A549 (cell line): ENCODE data around the gene CNOT3. TPM values are rescaled to one million over a fixed set of nuclear protein-coding genes. Genes with fewer than 3 reads are reported as not detected.

Experiments
- ATAC-seq, 2 experiments: fragments of 200-7000 bp in 1 of 2; fragments of >200 bp in 1 of 2; cut with Nextera tagmentation in 1 of 2; cut with Tn5 transposase in 1 of 2; 3 replicates each; pipeline versions ENCODE4 v1.8.0 to v1.9.1; 2018 to 2020; ENCODE audit warnings: mild to moderate bottlenecking in 1 of 2, moderate library complexity in 1 of 2
- CTCF ChIA-PET: fragments of 300-600 bp; sonication (Branson Sonifier 250); formaldehyde crosslinking; extraction: SDS; loops from one replicate; lab custom pipeline; 2021; ENCODE audit warnings: antibody characterized with exemption, inconsistent platforms; lab: Yijun Ruan, JAX
- POLR2A ChIA-PET: fragments of 350-600 bp; formaldehyde crosslinking; extraction: SDS; loops from one replicate; lab custom pipeline; 2021; ENCODE audit warnings: antibody characterized with exemption, inconsistent platforms; lab: Yijun Ruan, JAX
- DNase-seq, 2 experiments: peaks; one replicate each; pipeline versions ENCODE4 v3.0.0 to v3.0.0-alpha.2; 2011 to 2016; ENCODE audit warnings: low read depth in 1 of 2, low spot score in 1 of 2
- FAIRE-seq: peaks from 2 replicates; lab custom pipeline; 2011; peaks lifted over from hg19 to GRCh38; lab: Jason Lieb, UNC
- H3K27ac ChIP-seq, 2 experiments: fragments of >200 bp; sonication (Bioruptor Twin); formaldehyde crosslinking; 3 replicates each; pipeline ENCODE4 v1.5.1; 2016 to 2017
- H3K4me1 ChIP-seq: fragments of >200 bp; sonication (Bioruptor Twin); formaldehyde crosslinking; 3 replicates; pipeline ENCODE4 v1.6.1; 2016
- H3K4me2 ChIP-seq: fragments of >200 bp; sonication (Bioruptor Twin); formaldehyde crosslinking; 3 replicates; pipeline ENCODE4 v1.6.1; 2016
- H3K4me3 ChIP-seq: fragments of >200 bp; sonication (Bioruptor Twin); formaldehyde crosslinking; 3 replicates; pipeline ENCODE4 v1.5.1; 2016
- H3K9me3 ChIP-seq: fragments of >200 bp; sonication (Bioruptor Twin); formaldehyde crosslinking; 3 replicates; pipeline ENCODE4 v1.6.1; 2016
- CBX2 ChIP-seq: fragments of 200-600 bp; sonication (generic); IDR thresholded peaks from 2 replicates; pipeline ENCODE4 v1.6.1; 2016; ENCODE audit warnings: low read depth, mild to moderate bottlenecking, borderline replicate concordance
- CTCF ChIP-seq: fragments of >200 bp; sonication (Bioruptor Twin); formaldehyde crosslinking; IDR thresholded peaks from 3 replicates; pipeline ENCODE4 v1.5.1; 2016
- ESRRA ChIP-seq: fragments of 150-350 bp; IDR thresholded peaks from 2 replicates; pipeline ENCODE4 v1.6.1; 2014; ENCODE audit warnings: mild to moderate bottlenecking, low read length, borderline replicate concordance
- FOSB ChIP-seq: fragments of 250-450 bp; sonication (Bioruptor Pico); IDR thresholded peaks from 2 replicates; pipeline ENCODE4 v1.5.0; 2020; ENCODE audit warnings: mild to moderate bottlenecking, moderate library complexity
- GATA3 ChIP-seq: IDR thresholded peaks from 2 replicates; pipeline ENCODE4 v1.6.1; 2012; ENCODE audit warnings: borderline replicate concordance
- HES2 ChIP-seq: fragments of >200 bp; sonication (Bioruptor Twin); formaldehyde crosslinking; IDR thresholded peaks from 2 replicates; pipeline ENCODE4 v1.6.1; 2016
- HOXA7 ChIP-seq: fragments of 250-450 bp; sonication (Bioruptor Pico); IDR thresholded peaks from 2 replicates; pipeline ENCODE4 v1.5.0; 2020; ENCODE audit warnings: mild to moderate bottlenecking, moderate library complexity
- HOXB13 ChIP-seq: fragments of 250-450 bp; sonication (Bioruptor Pico); IDR thresholded peaks from 2 replicates; pipeline ENCODE4 v1.5.0; 2020; ENCODE audit warnings: low read depth, mild to moderate bottlenecking, moderate library complexity
- HOXB5 ChIP-seq: fragments of 250-450 bp; sonication (Bioruptor Pico); IDR thresholded peaks from 2 replicates; pipeline ENCODE4 v1.5.0; 2020; ENCODE audit warnings: mild to moderate bottlenecking, moderate library complexity
- JUN ChIP-seq, 2 experiments: fragments of >200 bp; sonication (Bioruptor Twin); formaldehyde crosslinking; IDR thresholded peaks; 2 replicates in 1 of 2; 3 replicates in 1 of 2; pipeline ENCODE4 v1.6.1; 2016 to 2017
- JUNB ChIP-seq: fragments of >200 bp; sonication (Bioruptor Twin); formaldehyde crosslinking; IDR thresholded peaks from 2 replicates; pipeline ENCODE4 v1.6.1; 2016
- RAD21 ChIP-seq, 2 experiments: fragments of >200 bp in 1 of 2; sonication (Bioruptor Twin) in 1 of 2; formaldehyde crosslinking in 1 of 2; IDR thresholded peaks in 1 of 2; conservative IDR thresholded peaks in 1 of 2; 2 replicates in 1 of 2; 3 replicates in 1 of 2; pipeline ENCODE4 v1.6.1; 2012 to 2018; ENCODE audit warnings: inconsistent platforms in 1 of 2
- RCOR1 ChIP-seq: fragments of 150-350 bp; IDR thresholded peaks from 2 replicates; pipeline ENCODE4 v1.6.1; 2014; ENCODE audit warnings: antibody characterized with exemption, low read length, low read depth
- REST ChIP-seq: fragments of 200-600 bp; sonication (generic); IDR thresholded peaks from 2 replicates; pipeline ENCODE4 v1.6.1; 2016; ENCODE audit warnings: antibody characterized with exemption, mild to moderate bottlenecking, moderate library complexity
- RFX5 ChIP-seq: fragments of 450-650 bp; IDR thresholded peaks from 2 replicates; pipeline ENCODE4 v1.7.1; 2014; ENCODE audit warnings: antibody characterized with exemption, mild to moderate bottlenecking, moderate library complexity
- RNF2 ChIP-seq: fragments of 200-600 bp; sonication (generic); IDR thresholded peaks from 2 replicates; pipeline ENCODE4 v1.6.1; 2016; ENCODE audit warnings: low read depth, mild to moderate bottlenecking, antibody characterized with exemption, moderate library complexity, borderline replicate concordance
- TFCP2L1 ChIP-seq: fragments of 250-450 bp; sonication (Bioruptor Pico); IDR thresholded peaks from 2 replicates; pipeline ENCODE4 v1.5.0; 2021; ENCODE audit warnings: mild to moderate bottlenecking
- USF2 ChIP-seq: fragments of 450-650 bp; IDR thresholded peaks from 2 replicates; pipeline ENCODE4 v1.6.1; 2014; ENCODE audit warnings: antibody characterized with exemption
- ZSCAN20 ChIP-seq: fragments of 250-450 bp; sonication (Bioruptor Pico); IDR thresholded peaks from 2 replicates; pipeline ENCODE4 v1.8.0; 2022; ENCODE audit warnings: mild to moderate bottlenecking, moderate library complexity
- WGBS: methylation state at CpG from one replicate; pipeline ENCODE4 v1.1.6; 2017; ENCODE audit errors: missing lambda C conversion rate; 5-methylcytosine and 5-hydroxymethylcytosine counted together
- polyA plus RNA-seq, 4 experiments: library from polyadenylated mRNA; depleted of rRNA in 3 of 4; stranded (reverse); fragments of >200 nt; fragmentation: RNase III in 1 of 4; extraction: RNeasy Plus Mini Kit Qiagen cat#74134 plus additional on column Dnase treatment in 1 of 4; gene quantifications; 2 replicates in 3 of 4; 3 replicates in 1 of 4; pipeline ENCODE4 v1.2.3, GENCODE V29; 2011 to 2017
- TF ChIP-seq, protein P1 (sequence below): IDR thresholded peaks from 2 replicates; pipeline ENCODE4 v1.6.1; 2012
- TF ChIP-seq, protein P2 (sequence below): fragments of 250-450 bp; sonication (Bioruptor Pico); IDR thresholded peaks from 2 replicates; pipeline ENCODE4 v1.5.0; 2020; ENCODE audit warnings: low read depth, mild to moderate bottlenecking, moderate library complexity

The CNOT3 gene
- polyA plus RNA-seq, 2 of the 4 experiments (the other 2 are of a cell fraction): 24.9 to 59.2 TPM

- ChIA-PET POLR2A (no interaction called here), CTCF (interaction anchor here (0.5 to 3.2 kb wide), 2 partner anchors 12 to 350 kb away, joined by 3 to 8 read pairs; partner anchors contain the start of gene CNOT3)
- Histone ChIP-seq H3K4me2 (no peak overlapping the region), H3K27ac (no peak overlapping the region), H3K4me1 (no peaks in the 10 kb centered on the region), H3K4me3 (no peak overlapping the region), H3K9me3 (no peaks in the 10 kb centered on the region)
- ATAC-seq: no peak
- no peak for DNase-seq
- no peak for FAIRE-seq
- 92% methylated on average over 9 of the region's 9 CpGs for WGBS
- TF ChIP-seq JUN (IDR thresholded peaks at IDR 0.05): no peak
- no peak for TF ChIP-seq HOXB5 (CRISPR knock-in tag)
- TF ChIP-seq RAD21 (conservative IDR thresholded peaks at IDR 0.05 in 1 of 2, IDR thresholded peaks at IDR 0.05 in 1 of 2): no peak
- TF ChIP-seq JUNB: no peak
- TF ChIP-seq TFCP2L1 (CRISPR knock-in tag): no peak
- TF ChIP-seq HOXA7 (CRISPR knock-in tag): no peak
Measured at GRCh38 chr19:54125713-54126112, 11.8 kb upstream of the CNOT3 start.

- WGBS: 91% methylated on average over 44 of the region's 44 CpGs
Measured at GRCh38 chr19:54127688-54128440, 9.7 kb upstream of the CNOT3 start.

GRCh38 chr19:54128441-54128725 lies 9.2 kb upstream of the CNOT3 start:
- no peak for FAIRE-seq
- H3K4me2 ChIP-seq: no peak overlapping the region
- H3K9me3 ChIP-seq: no peaks in the 10 kb centered on the region
- no peak overlapping the region for H3K27ac ChIP-seq
- no peak for DNase-seq
- TF ChIP-seq RNF2: no peak
- TF ChIP-seq FOSB (CRISPR knock-in tag): no peak
- TF ChIP-seq USF2: no peak
- TF ChIP-seq, protein P1, sequence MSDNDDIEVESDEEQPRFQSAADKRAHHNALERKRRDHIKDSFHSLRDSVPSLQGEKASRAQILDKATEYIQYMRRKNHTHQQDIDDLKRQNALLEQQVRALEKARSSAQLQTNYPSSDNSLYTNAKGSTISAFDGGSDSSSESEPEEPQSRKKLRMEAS: no peak
- TF ChIP-seq RFX5: no peak
- TF ChIP-seq HOXB13 (CRISPR knock-in tag): no peak
- TF ChIP-seq CTCF: no peak
- TF ChIP-seq REST: no peak
- TF ChIP-seq GATA3: no peak
- no peak for TF ChIP-seq ZSCAN20
- no peak for TF ChIP-seq CBX2
- CTCF ChIA-PET: no interaction called here
- POLR2A ChIA-PET: interaction anchor here (1.3 kb wide), 1 partner anchor 9 kb away, joined by 5 read pairs; the partner anchor contains the start of gene CNOT3
- H3K4me1 ChIP-seq: no peaks in the 10 kb centered on the region
- 91% methylated on average over 19 of the region's 20 CpGs for WGBS
- H3K4me3 ChIP-seq: no peak overlapping the region
- ATAC-seq: no peak

More at GRCh38 chr19:54127688-54128440, 9.7 kb upstream of the CNOT3 start:
- Histone ChIP-seq H3K4me2 (no peak overlapping the region), H3K4me3 (no peak overlapping the region), H3K9me3 (no peaks in the 10 kb centered on the region), H3K4me1 (no peaks in the 10 kb centered on the region), H3K27ac (no peak overlapping the region)
- ATAC-seq (no peak), FAIRE-seq (no peak), DNase-seq (no peak)
- ChIA-PET CTCF (interaction anchor here (1.1 kb wide), 1 partner anchor 41 kb away, joined by 3 read pairs; no protein-coding TSS in a partner anchor), POLR2A (interaction anchor here (0.9 to 1.3 kb wide), 2 partner anchors 9 to 13 kb away, joined by 4 to 5 read pairs; partner anchors contain the start of genes CNOT3, PRPF31 and TFPT)
- TF ChIP-seq HES2: no peak
- TF ChIP-seq HOXB5 (CRISPR knock-in tag): no peak
- no peak for TF ChIP-seq RCOR1
- TF ChIP-seq CBX2: no peak
- no peak for TF ChIP-seq ESRRA
- no peak for TF ChIP-seq RAD21 (conservative IDR thresholded peaks at IDR 0.05 in 1 of 2, IDR thresholded peaks at IDR 0.05 in 1 of 2)
- TF ChIP-seq, protein P2, sequence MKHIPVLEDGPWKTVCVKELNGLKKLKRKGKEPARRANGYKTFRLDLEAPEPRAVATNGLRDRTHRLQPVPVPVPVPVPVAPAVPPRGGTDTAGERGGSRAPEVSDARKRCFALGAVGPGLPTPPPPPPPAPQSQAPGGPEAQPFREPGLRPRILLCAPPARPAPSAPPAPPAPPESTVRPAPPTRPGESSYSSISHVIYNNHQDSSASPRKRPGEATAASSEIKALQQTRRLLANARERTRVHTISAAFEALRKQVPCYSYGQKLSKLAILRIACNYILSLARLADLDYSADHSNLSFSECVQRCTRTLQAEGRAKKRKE: no peak
